Keratinocyte (primary cell): Measurements from ENCODE around the gene ADAMTS10. TPM values are rescaled to one million over a fixed set of nuclear protein-coding genes. Genes with fewer than 3 reads are reported as not detected.
"Not testable (repeated sequence)": the region's sequence is repeated elsewhere in the genome, so short reads cannot be mapped to it uniquely, and the experiment has no call there.

ENCODE experiments used
- DNase-seq: peaks from one replicate; pipeline ENCODE4 v3.0.0-alpha.2; 2011; ENCODE audit warnings: low read depth, missing footprints, low spot score
- FAIRE-seq: peaks from 2 replicates; lab custom pipeline; 2011; peaks lifted over from hg19 to GRCh38; lab: Jason Lieb, UNC
- H2AFZ ChIP-seq: 2 replicates; pipeline ENCODE4 v1.6.0; 2012; ENCODE audit warnings: low read length, control low read depth, inconsistent platforms; ENCODE audit not compliant: control insufficient read depth
- H3K27ac ChIP-seq: 2 replicates; pipeline ENCODE4 v1.5.1; 2011; ENCODE audit warnings: low read length; ENCODE audit not compliant: control insufficient read depth, insufficient read depth
- H3K27me3 ChIP-seq: 3 replicates; pipeline ENCODE4 v1.6.0; 2011; ENCODE audit warnings: low read length; ENCODE audit not compliant: control insufficient read depth, insufficient read depth; ENCODE audit errors: extremely low read depth
- H3K36me3 ChIP-seq, 2 experiments: 2 replicates in 1 of 2; 3 replicates in 1 of 2; pipeline ENCODE4 v1.5.1; 2011; ENCODE audit warnings: low read length in 2 of 2, mild to moderate bottlenecking in 1 of 2; ENCODE audit not compliant: control insufficient read depth in 2 of 2, insufficient read depth in 2 of 2; ENCODE audit errors: extremely low read depth in 1 of 2
- H3K4me1 ChIP-seq: 3 replicates; pipeline ENCODE4 v1.5.1; 2011; ENCODE audit warnings: low read length; ENCODE audit not compliant: control insufficient read depth, insufficient read depth; ENCODE audit errors: extremely low read depth
- H3K4me2 ChIP-seq: 3 replicates; pipeline ENCODE4 v1.6.0; 2011; ENCODE audit warnings: low read depth, low read length; ENCODE audit not compliant: control insufficient read depth, insufficient read depth; ENCODE audit errors: extremely low read depth
- H3K4me3 ChIP-seq, 3 experiments: fragments of 200-600 bp in 1 of 3; sonication (generic) in 1 of 3; 2 replicates in 2 of 3; 3 replicates in 1 of 3; pipeline ENCODE4 v1.5.1; 2011 to 2016; ENCODE audit warnings: low read length in 3 of 3, mild to moderate bottlenecking in 3 of 3, control low read depth in 2 of 3, inconsistent platforms in 1 of 3, low read depth in 1 of 3, mixed read lengths in 1 of 3, mixed run types in 1 of 3, moderate library complexity in 1 of 3; ENCODE audit not compliant: control insufficient read depth in 2 of 3, insufficient read depth in 2 of 3; ENCODE audit errors: extremely low read depth in 1 of 3
- H3K79me2 ChIP-seq: 2 replicates; pipeline ENCODE4 v1.6.0; 2012; ENCODE audit warnings: low read length; ENCODE audit not compliant: control insufficient read depth, insufficient read depth
- H3K9ac ChIP-seq: 3 replicates; pipeline ENCODE4 v1.6.0; 2011; ENCODE audit warnings: low read length; ENCODE audit not compliant: control insufficient read depth, insufficient read depth; ENCODE audit errors: extremely low read depth
- H3K9me1 ChIP-seq: 3 replicates; pipeline ENCODE4 v1.6.0; 2011; ENCODE audit warnings: low read length; ENCODE audit not compliant: control insufficient read depth, insufficient read depth; ENCODE audit errors: extremely low read depth
- H3K9me3 ChIP-seq: 2 replicates; pipeline ENCODE4 v1.5.1; 2012; ENCODE audit warnings: low read depth, low read length; ENCODE audit not compliant: control insufficient read depth
- H4K20me1 ChIP-seq: 3 replicates; pipeline ENCODE4 v1.6.0; 2011; ENCODE audit warnings: low read length; ENCODE audit not compliant: control insufficient read depth, insufficient read depth; ENCODE audit errors: extremely low read depth
- EZH2 ChIP-seq: IDR thresholded peaks from one replicate; pipeline ENCODE4 v1.6.1; 2012; ENCODE audit warnings: inconsistent platforms, mild to moderate bottlenecking, low read length, moderate library complexity
- dilution Hi-C: fragments of 300-500 bp; cut with MboI; formaldehyde crosslinking; loops from one replicate; pipeline ENCODE4 v1.7.0; 2020; ENCODE audit warnings: low sequenced_read_pairs; ENCODE audit not compliant: extremely low pct_ligation_motif_present
- polyA plus RNA-seq, 5 experiments: library from polyadenylated mRNA; depleted of rRNA in 3 of 5; stranded (reverse) in 3 of 5; stranded (forward) in 1 of 5; unstranded in 1 of 5; fragments of >200 nt; gene quantifications; 1 replicate in 1 of 5; 2 replicates in 3 of 5; 3 replicates in 1 of 5; pipeline versions ENCODE4 v1.2.1 to v1.2.3, GENCODE V29; 2011 to 2012; ENCODE audit warnings: missing spikeins in 2 of 5, low read depth in 1 of 5, low replicate concordance in 1 of 5
- TF ChIP-seq, protein P1 (sequence below), 3 experiments: IDR thresholded peaks in 1 of 3; conservative IDR thresholded peaks in 1 of 3; optimal IDR thresholded peaks in 1 of 3; 2 replicates in 2 of 3; 3 replicates in 1 of 3; pipeline versions ENCODE3 to v1.5.1; 2011; ENCODE audit warnings: low read length in 3 of 3, mild to moderate bottlenecking in 3 of 3, moderate library complexity in 2 of 3, control low read depth in 1 of 3, inconsistent platforms in 1 of 3; ENCODE audit not compliant: insufficient read depth in 2 of 3; ENCODE audit errors: extremely low read depth in 1 of 3

ADAMTS10 gene
- polyA plus RNA-seq, 1 donor (not counting 4 experiments of a cell fraction or from before 2014, with no cell fraction given), result not detected

DNA sequence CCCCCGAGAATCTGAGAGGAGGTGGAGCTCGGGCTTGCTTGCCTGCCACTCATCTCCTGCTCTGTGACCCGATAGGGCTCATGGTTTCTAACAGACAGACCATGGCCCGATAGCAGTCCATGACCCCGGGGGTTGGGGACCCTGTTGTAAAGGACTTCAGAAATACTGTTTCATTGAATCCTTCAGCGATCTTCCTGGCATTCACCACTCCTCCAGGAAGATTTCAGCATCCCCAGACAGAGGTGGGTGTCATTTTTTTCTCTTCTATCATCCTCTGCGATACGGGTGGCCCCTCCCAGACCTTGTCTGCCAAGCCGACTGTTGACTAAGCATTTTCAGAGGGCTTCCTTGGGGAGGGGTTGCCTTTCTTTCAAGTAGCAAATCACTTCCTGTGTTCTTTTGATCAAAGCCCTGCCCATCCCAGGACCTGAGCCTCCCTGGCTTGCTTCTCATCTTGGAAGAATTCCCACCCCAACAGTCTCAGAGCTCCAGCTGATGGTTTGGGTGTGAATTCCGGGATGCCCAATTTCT lies 35.0 kb downstream of the ADAMTS10 start:
- dilution Hi-C loops, result no loop called here
- H3K4me3 ChIP-seq, result no peak overlapping the region
- TF ChIP-seq EZH2, result no peak
- TF ChIP-seq, protein P1, sequence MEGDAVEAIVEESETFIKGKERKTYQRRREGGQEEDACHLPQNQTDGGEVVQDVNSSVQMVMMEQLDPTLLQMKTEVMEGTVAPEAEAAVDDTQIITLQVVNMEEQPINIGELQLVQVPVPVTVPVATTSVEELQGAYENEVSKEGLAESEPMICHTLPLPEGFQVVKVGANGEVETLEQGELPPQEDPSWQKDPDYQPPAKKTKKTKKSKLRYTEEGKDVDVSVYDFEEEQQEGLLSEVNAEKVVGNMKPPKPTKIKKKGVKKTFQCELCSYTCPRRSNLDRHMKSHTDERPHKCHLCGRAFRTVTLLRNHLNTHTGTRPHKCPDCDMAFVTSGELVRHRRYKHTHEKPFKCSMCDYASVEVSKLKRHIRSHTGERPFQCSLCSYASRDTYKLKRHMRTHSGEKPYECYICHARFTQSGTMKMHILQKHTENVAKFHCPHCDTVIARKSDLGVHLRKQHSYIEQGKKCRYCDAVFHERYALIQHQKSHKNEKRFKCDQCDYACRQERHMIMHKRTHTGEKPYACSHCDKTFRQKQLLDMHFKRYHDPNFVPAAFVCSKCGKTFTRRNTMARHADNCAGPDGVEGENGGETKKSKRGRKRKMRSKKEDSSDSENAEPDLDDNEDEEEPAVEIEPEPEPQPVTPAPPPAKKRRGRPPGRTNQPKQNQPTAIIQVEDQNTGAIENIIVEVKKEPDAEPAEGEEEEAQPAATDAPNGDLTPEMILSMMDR (optimal IDR thresholded peaks at IDR 0.05 in 1 of 3, IDR thresholded peaks at IDR 0.05 in 1 of 3, conservative IDR thresholded peaks at IDR 0.05 in 1 of 3; ENCODE audit: extremely low read depth in 1 of 3, insufficient read depth in 2 of 3, low read length in 3 of 3), result no peak
- H3K9ac ChIP-seq, result no peak overlapping the region
- DNase-seq, result no peak
- H3K27ac ChIP-seq, result no peak overlapping the region
- H3K36me3 ChIP-seq, result no peaks in the 10 kb centered on the region
- no peaks in the 10 kb centered on the region for H3K27me3 ChIP-seq
- H3K9me1 ChIP-seq, result no peaks in the 10 kb centered on the region
- H3K9me3 ChIP-seq, result no peaks in the 10 kb centered on the region
- H2AFZ ChIP-seq, result no peak overlapping the region
- no peak for FAIRE-seq
- H4K20me1 ChIP-seq, result no peaks in the 10 kb centered on the region
- no peaks in the 10 kb centered on the region for H3K79me2 ChIP-seq
- H3K4me1 ChIP-seq, result peaks cover 3% of the 10 kb centered on the region
- peak overlapping the region; percentile 37 for H3K4me2 ChIP-seq

DNA sequence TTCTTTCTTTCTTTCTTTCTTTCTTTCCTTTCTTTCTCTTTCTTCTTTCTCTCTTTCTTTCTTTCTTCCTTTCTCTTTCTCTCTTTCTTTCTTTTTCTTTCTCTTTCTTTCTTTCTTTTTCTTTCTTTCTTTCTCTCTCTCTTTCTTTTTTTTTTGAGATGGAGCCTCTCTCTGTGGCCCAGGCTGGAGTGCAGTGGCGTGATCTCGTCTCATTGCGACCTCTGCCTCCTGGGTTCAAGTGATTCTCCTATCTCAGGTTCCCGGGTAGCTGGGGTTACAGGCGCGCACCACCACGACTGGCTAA lies 35.9 kb downstream of the ADAMTS10 start:
- H3K4me1 ChIP-seq, DNase-seq, H3K79me2 ChIP-seq, H3K27ac ChIP-seq, H3K9me1 ChIP-seq, H3K36me3 ChIP-seq, H3K4me2 ChIP-seq, H2AFZ ChIP-seq, H3K4me3 ChIP-seq, H3K27me3 ChIP-seq, FAIRE-seq, dilution Hi-C loops, H3K9me3 ChIP-seq, H3K9ac ChIP-seq, H4K20me1 ChIP-seq: not testable (repeated sequence)

DNA sequence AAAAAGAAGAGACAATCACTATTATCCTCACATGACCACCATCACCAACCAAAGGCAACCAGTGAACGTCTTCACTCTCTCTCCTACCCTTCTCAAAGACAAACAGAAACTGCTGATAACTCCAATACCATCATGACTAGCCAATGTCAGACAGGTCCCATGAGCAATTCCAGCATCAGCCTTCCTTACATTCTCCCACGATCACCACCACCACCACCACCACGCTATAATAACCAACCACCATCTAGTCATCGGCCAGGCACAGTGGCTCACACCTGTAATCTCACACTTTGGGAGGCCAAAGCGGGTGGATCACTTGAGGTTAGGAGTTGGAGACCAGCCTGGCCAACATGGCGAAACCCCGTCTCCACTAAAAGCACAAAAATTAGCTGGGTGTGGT lies 37.2 kb downstream of the ADAMTS10 start:
- Histone ChIP-seq H3K9me1 (no peaks in the 10 kb centered on the region), H3K79me2 (no peaks in the 10 kb centered on the region), H3K4me1 (peaks cover 9% of the 10 kb centered on the region), H3K4me3 (no peak overlapping the region), H3K27me3 (no peaks in the 10 kb centered on the region), H3K4me2 (no peak overlapping the region), H4K20me1 (no peaks in the 10 kb centered on the region), H3K27ac (no peak overlapping the region), H3K9me3 (no peaks in the 10 kb centered on the region), H3K36me3 (no peaks in the 10 kb centered on the region), H2AFZ (no peak overlapping the region), H3K9ac (no peak overlapping the region)
- no peak for FAIRE-seq
- dilution Hi-C loops, result no loop called here
- TF ChIP-seq, protein P1 (optimal IDR thresholded peaks at IDR 0.05 in 1 of 3, IDR thresholded peaks at IDR 0.05 in 1 of 3, conservative IDR thresholded peaks at IDR 0.05 in 1 of 3; ENCODE audit: extremely low read depth in 1 of 3, insufficient read depth in 2 of 3, low read length in 3 of 3), result no peak
- no peak for TF ChIP-seq EZH2
- no peak for DNase-seq
